Smooth muscle cell (in vitro differentiated cells): ENCODE data around the gene PCDHB2. TPM values are rescaled to one million over a fixed set of nuclear protein-coding genes. Genes with fewer than 3 reads are reported as not detected.
A peak's percentile ranks its signal among the peaks of the same experiment; 100 is the strongest.
"Not testable (repeated sequence)": the region's sequence is repeated elsewhere in the genome, so short reads cannot be mapped to it uniquely, and the experiment has no call there.

Experiments
- DNase-seq: peaks from one replicate; lab custom pipeline; 2025; ENCODE audit not compliant: unreplicated experiment; lab: John Stamatoyannopoulos, UW
- H2AFZ ChIP-seq: fragments of 200-600 bp; sonication (generic); 2 replicates; pipeline ENCODE4 v1.6.0; 2016; ENCODE audit warnings: antibody characterized with exemption, low read depth, mild to moderate bottlenecking
- H3F3A ChIP-seq: fragments of 200-600 bp; sonication (generic); 2 replicates; pipeline ENCODE4 v1.6.0; 2017; ENCODE audit warnings: antibody characterized with exemption, low read depth
- H3K27ac ChIP-seq: fragments of 200-600 bp; sonication (generic); 2 replicates; pipeline ENCODE4 v1.5.1; 2016; ENCODE audit warnings: low read depth, mild to moderate bottlenecking
- H3K27me3 ChIP-seq: fragments of 200-600 bp; sonication (generic); 2 replicates; pipeline ENCODE4 v1.6.1; 2016; ENCODE audit warnings: low read depth, mild to moderate bottlenecking
- H3K36me3 ChIP-seq: fragments of 200-600 bp; sonication (generic); 2 replicates; pipeline ENCODE4 v1.5.1; 2016; ENCODE audit warnings: low read depth
- H3K4me1 ChIP-seq: fragments of 200-600 bp; sonication (generic); 2 replicates; pipeline ENCODE4 v1.5.1; 2016; ENCODE audit warnings: low read depth
- H3K4me2 ChIP-seq: fragments of 200-600 bp; sonication (generic); 2 replicates; pipeline ENCODE4 v1.6.0; 2016; ENCODE audit warnings: mild to moderate bottlenecking
- H3K4me3 ChIP-seq: fragments of 200-600 bp; sonication (generic); 2 replicates; pipeline ENCODE4 v1.5.1; 2016; ENCODE audit warnings: mild to moderate bottlenecking
- H3K79me2 ChIP-seq: fragments of 200-600 bp; sonication (generic); 2 replicates; pipeline ENCODE4 v1.6.0; 2016; ENCODE audit warnings: low read depth, mild to moderate bottlenecking
- H3K9ac ChIP-seq: fragments of 200-600 bp; sonication (generic); 2 replicates; pipeline ENCODE4 v1.6.0; 2016; ENCODE audit warnings: low read depth
- H3K9me3 ChIP-seq: fragments of 200-600 bp; sonication (generic); replicated peaks from 2 replicates; pipeline ENCODE4 v1.5.1; 2016; ENCODE audit warnings: low read depth
- H4K20me1 ChIP-seq: fragments of 200-600 bp; sonication (generic); 2 replicates; pipeline ENCODE4 v1.6.0; 2016; ENCODE audit warnings: low read depth
- WGBS: methylation state at CpG from one replicate; pipeline ENCODE4 v1.1.7; 2016; ENCODE audit warnings: low lambda C conversion rate; 5-methylcytosine and 5-hydroxymethylcytosine counted together
- polyA plus RNA-seq: library from polyadenylated mRNA; unstranded; fragments of >200 nt; fragmentation: Nextera tagmentation; extraction: Ambion mirVana; gene quantifications from 2 replicates; pipeline ENCODE4 v1.2.1, GENCODE V29; 2016
- total RNA-seq: library from RNA; depleted of rRNA; stranded (reverse); fragments of >200 nt; gene quantifications from 2 replicates; pipeline ENCODE4 v1.2.3, GENCODE V29; 2014
- TF ChIP-seq, protein P1 (sequence below): fragments of 200-600 bp; sonication (generic); IDR thresholded peaks from 2 replicates; pipeline ENCODE4 v1.5.1; 2017; ENCODE audit warnings: borderline replicate concordance, mild to moderate bottlenecking, antibody characterized with exemption; ENCODE audit not compliant: insufficient read depth, poor library complexity, severe bottlenecking

Gene PCDHB2
- total and polyA plus RNA-seq, 2 experiments from 2014 or later = 25.8 to 41.6 TPM

DNA sequence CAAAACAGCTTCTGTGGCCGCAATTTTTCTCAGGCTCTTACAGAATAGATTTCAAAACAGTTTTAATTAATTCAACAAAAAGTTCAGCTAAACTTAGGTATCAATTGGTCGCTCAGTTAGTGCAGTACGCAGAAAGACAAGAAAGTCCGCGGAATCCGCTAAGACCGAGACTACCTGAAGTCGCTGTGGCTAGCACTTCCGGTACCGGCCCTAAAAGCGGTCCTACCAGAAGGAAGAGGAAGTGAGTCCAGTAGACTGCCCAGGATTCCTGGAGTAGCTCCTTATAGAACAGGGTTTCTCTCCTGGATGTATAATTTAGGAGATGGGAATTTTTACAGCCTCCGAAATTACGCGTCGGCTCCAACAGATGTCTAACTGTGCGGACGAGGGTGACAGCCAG is 16.6 kb upstream of the PCDHB2 start:
- DNase-seq = no peak
- TF ChIP-seq, protein P1, sequence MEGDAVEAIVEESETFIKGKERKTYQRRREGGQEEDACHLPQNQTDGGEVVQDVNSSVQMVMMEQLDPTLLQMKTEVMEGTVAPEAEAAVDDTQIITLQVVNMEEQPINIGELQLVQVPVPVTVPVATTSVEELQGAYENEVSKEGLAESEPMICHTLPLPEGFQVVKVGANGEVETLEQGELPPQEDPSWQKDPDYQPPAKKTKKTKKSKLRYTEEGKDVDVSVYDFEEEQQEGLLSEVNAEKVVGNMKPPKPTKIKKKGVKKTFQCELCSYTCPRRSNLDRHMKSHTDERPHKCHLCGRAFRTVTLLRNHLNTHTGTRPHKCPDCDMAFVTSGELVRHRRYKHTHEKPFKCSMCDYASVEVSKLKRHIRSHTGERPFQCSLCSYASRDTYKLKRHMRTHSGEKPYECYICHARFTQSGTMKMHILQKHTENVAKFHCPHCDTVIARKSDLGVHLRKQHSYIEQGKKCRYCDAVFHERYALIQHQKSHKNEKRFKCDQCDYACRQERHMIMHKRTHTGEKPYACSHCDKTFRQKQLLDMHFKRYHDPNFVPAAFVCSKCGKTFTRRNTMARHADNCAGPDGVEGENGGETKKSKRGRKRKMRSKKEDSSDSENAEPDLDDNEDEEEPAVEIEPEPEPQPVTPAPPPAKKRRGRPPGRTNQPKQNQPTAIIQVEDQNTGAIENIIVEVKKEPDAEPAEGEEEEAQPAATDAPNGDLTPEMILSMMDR = no peak
- H3K27me3 ChIP-seq = no peaks in the 10 kb centered on the region
- WGBS = 96% methylated on average over 17 of the region's 17 CpGs
- no peaks in the 10 kb centered on the region for H3K79me2 ChIP-seq
- H3K9me3 ChIP-seq = no peaks in the 10 kb centered on the region
- H3K36me3 ChIP-seq = no peaks in the 10 kb centered on the region
- H3K27ac ChIP-seq = no peak overlapping the region
- no peak overlapping the region for H3K4me2 ChIP-seq
- no peak overlapping the region for H3K4me3 ChIP-seq
- H2AFZ ChIP-seq = no peak overlapping the region
- no peak overlapping the region for H3K9ac ChIP-seq
- H3K4me1 ChIP-seq = no peaks in the 10 kb centered on the region
- H4K20me1 ChIP-seq = no peaks in the 10 kb centered on the region
- H3F3A ChIP-seq = no peaks in the 10 kb centered on the region

- Histone ChIP-seq H3K4me3 (no peak overlapping the region), H3K27ac (no peak overlapping the region), H3K79me2 (no peaks in the 10 kb centered on the region), H4K20me1 (no peaks in the 10 kb centered on the region), H3F3A (no peaks in the 10 kb centered on the region), H3K36me3 (no peaks in the 10 kb centered on the region), H3K9ac (no peak overlapping the region), H3K9me3 (no peaks in the 10 kb centered on the region), H3K4me1 (no peaks in the 10 kb centered on the region), H3K4me2 (no peak overlapping the region), H3K27me3 (no peaks in the 10 kb centered on the region), H2AFZ (no peak overlapping the region)
- no peak for DNase-seq
- TF ChIP-seq, protein P1 = no peak
Measured at GRCh38 chr5:141082228-141082627, 12.2 kb upstream of the PCDHB2 start.

- Histone ChIP-seq H3K4me2 (peak overlapping the region; percentile 86), H3K27me3 (no peaks in the 10 kb centered on the region), H3K79me2 (no peaks in the 10 kb centered on the region), H2AFZ (peak overlapping the region; percentile 96), H3K36me3 (no peaks in the 10 kb centered on the region), H3F3A (no peaks in the 10 kb centered on the region), H3K4me1 (no peaks in the 10 kb centered on the region), H3K4me3 (peak overlapping the region; percentile 67), H3K27ac (peak overlapping the region; percentile 55), H3K9me3 (no peaks in the 10 kb centered on the region), H4K20me1 (no peaks in the 10 kb centered on the region), H3K9ac (peak overlapping the region; percentile 66)
- TF ChIP-seq, protein P1 = peak; percentile 55
- no peak for DNase-seq
- 18% methylated on average over 21 of the region's 21 CpGs for WGBS
Measured at GRCh38 chr5:141084487-141084989, 9.9 kb upstream of the PCDHB2 start.

- peaks cover 25% of the 10 kb centered on the region for H3K36me3 ChIP-seq
- peak overlapping the region; percentile 85 for H3K4me3 ChIP-seq
- no peak for DNase-seq
- TF ChIP-seq, protein P1 = no peak
- peaks cover 14% of the 10 kb centered on the region for H3K9me3 ChIP-seq
- peak overlapping the region; percentile 98 for H2AFZ ChIP-seq
- peak overlapping the region; percentile 90 for H3K9ac ChIP-seq
- peaks cover 36% of the 10 kb centered on the region for H3K79me2 ChIP-seq
- H3K4me2 ChIP-seq = peak overlapping the region; percentile 88
- no peaks in the 10 kb centered on the region for H3K4me1 ChIP-seq
- no peak overlapping the region for H3K27ac ChIP-seq
- H3K27me3 ChIP-seq = no peaks in the 10 kb centered on the region
- WGBS = 70% methylated on average over 12 of the region's 12 CpGs
- no peaks in the 10 kb centered on the region for H4K20me1 ChIP-seq
- no peaks in the 10 kb centered on the region for H3F3A ChIP-seq
Measured at GRCh38 chr5:141095263-141095641, 837 bp downstream of the PCDHB2 start.

GRCh38 chr5:141096181-141096580 is 1.8 kb downstream of the PCDHB2 start:
- not testable (repeated sequence) for H3K4me1 ChIP-seq, H2AFZ ChIP-seq, H3K4me3 ChIP-seq, H4K20me1 ChIP-seq, DNase-seq, H3F3A ChIP-seq, H3K27me3 ChIP-seq, H3K4me2 ChIP-seq, H3K9ac ChIP-seq, H3K27ac ChIP-seq
- peaks cover 33% of the 10 kb centered on the region for H3K36me3 ChIP-seq
- peaks cover 36% of the 10 kb centered on the region for H3K79me2 ChIP-seq
- H3K9me3 ChIP-seq = peaks cover 16% of the 10 kb centered on the region
- 98% methylated on average over 38 of the region's 46 CpGs for WGBS

- not testable (repeated sequence) for H3F3A ChIP-seq, H3K27ac ChIP-seq, H2AFZ ChIP-seq, H3K4me1 ChIP-seq, H4K20me1 ChIP-seq, DNase-seq, H3K9ac ChIP-seq, H3K4me3 ChIP-seq, H3K4me2 ChIP-seq, H3K27me3 ChIP-seq
- peaks cover 37% of the 10 kb centered on the region for H3K36me3 ChIP-seq
- H3K9me3 ChIP-seq = peaks cover 20% of the 10 kb centered on the region
- WGBS = 98% methylated on average over 29 of the region's 38 CpGs
- peaks cover 36% of the 10 kb centered on the region for H3K79me2 ChIP-seq
Measured at GRCh38 chr5:141096586-141096985, 2.2 kb downstream of the PCDHB2 start.
